GM18868 (cell line): ENCODE data around the gene GTF2H2C.
"Not testable (repeated sequence)": the region's sequence is repeated elsewhere in the genome, so short reads cannot be mapped to it uniquely, and the experiment has no call there.

Source experiments
- ATAC-seq: cut with Tn5 transposase; IDR thresholded peaks from one replicate; pipeline ENCODE4 v1.9.1; 2021; ENCODE audit warnings: mild to moderate bottlenecking, moderate library complexity; ENCODE audit not compliant: unreplicated experiment

The GTF2H2C gene

GRCh38 chr5:69559908-69560330 is at the start of gene GTF2H2C:
Gene GTF2H2C, plus strand, starts transcription at chr5:69560191. Its CDS starts 4,942 bp downstream, at chr5:69565133.
- ATAC-seq = peak; percentile 98

GRCh38 chr5:69510694-69511093 is 49.3 kb upstream of the GTF2H2C start:
- ATAC-seq = no peak

GRCh38 chr5:69512740-69513260 is 47.2 kb upstream of the GTF2H2C start:
- ATAC-seq = no peak

GRCh38 chr5:69515570-69515969 is 44.4 kb upstream of the GTF2H2C start:
- not testable (repeated sequence) for ATAC-seq

GRCh38 chr5:69516769-69517168 is 43.2 kb upstream of the GTF2H2C start:
- ATAC-seq = no peak

- ATAC-seq = no peak
These were observed 42.2 kb upstream of the GTF2H2C start for GRCh38 chr5:69517763-69518212.

GRCh38 chr5:69519285-69519684 is 40.7 kb upstream of the GTF2H2C start:
- no peak for ATAC-seq

GRCh38 chr5:69522035-69522434 is 38.0 kb upstream of the GTF2H2C start:
- ATAC-seq = no peak

GRCh38 chr5:69525490-69525889 is 34.5 kb upstream of the GTF2H2C start:
- no peak for ATAC-seq

- no peak for ATAC-seq
These were observed 33.3 kb upstream of the GTF2H2C start for GRCh38 chr5:69526660-69527059.

GRCh38 chr5:69527128-69527770 is 32.7 kb upstream of the GTF2H2C start:
- no peak for ATAC-seq

- ATAC-seq = no peak
These were observed 32.0 kb upstream of the GTF2H2C start for GRCh38 chr5:69528035-69528434.

- no peak for ATAC-seq
These were observed 31.4 kb upstream of the GTF2H2C start for GRCh38 chr5:69528609-69529008.

- no peak for ATAC-seq
These were observed 29.2 kb upstream of the GTF2H2C start for GRCh38 chr5:69530561-69531405.

- no peak for ATAC-seq
These were observed 28.6 kb upstream of the GTF2H2C start for GRCh38 chr5:69531406-69531801.

- not testable (repeated sequence) for ATAC-seq
These were observed 22.1 kb upstream of the GTF2H2C start for GRCh38 chr5:69537911-69538310.

- not testable (repeated sequence) for ATAC-seq
These were observed 21.3 kb upstream of the GTF2H2C start for GRCh38 chr5:69538735-69539134.

GRCh38 chr5:69541347-69541746 is 18.6 kb upstream of the GTF2H2C start:
- ATAC-seq = not testable (repeated sequence)

GRCh38 chr5:69542838-69543618 is 17.0 kb upstream of the GTF2H2C start:
- not testable (repeated sequence) for ATAC-seq

GRCh38 chr5:69544602-69545001 is 15.4 kb upstream of the GTF2H2C start:
- not testable (repeated sequence) for ATAC-seq
